BE2C (cell line): Measurements from ENCODE around the gene PODXL2.
"Not testable (repeated sequence)": the region's sequence is repeated elsewhere in the genome, so short reads cannot be mapped to it uniquely, and the experiment has no call there.

Experiments
- DNase-seq: peaks from one replicate; pipeline ENCODE4 v3.0.0-alpha.2; 2020
- H3K27me3 ChIP-seq: fragments of 250-450 bp; sonication (Bioruptor Pico); 2 replicates; pipeline ENCODE4 v1.5.1; 2020; ENCODE audit warnings: mild to moderate bottlenecking
- H3K36me3 ChIP-seq: fragments of 250-450 bp; sonication (Bioruptor Pico); 2 replicates; pipeline ENCODE4 v1.5.1; 2020; ENCODE audit warnings: mild to moderate bottlenecking
- H3K4me1 ChIP-seq: fragments of 250-450 bp; sonication (Bioruptor Pico); 2 replicates; pipeline ENCODE4 v1.5.1; 2020
- H3K4me3 ChIP-seq: 2 replicates; pipeline ENCODE4 v1.5.1; 2011; ENCODE audit warnings: low read depth, low read length
- H3K9me3 ChIP-seq: fragments of 250-450 bp; sonication (Bioruptor Pico); 2 replicates; pipeline ENCODE4 v1.5.1; 2020
- TF ChIP-seq, protein P1 (sequence below): IDR thresholded peaks from 2 replicates; pipeline ENCODE4 v1.5.1; 2012; ENCODE audit warnings: mild to moderate bottlenecking, low read depth, low read length

The PODXL2 gene

DNA sequence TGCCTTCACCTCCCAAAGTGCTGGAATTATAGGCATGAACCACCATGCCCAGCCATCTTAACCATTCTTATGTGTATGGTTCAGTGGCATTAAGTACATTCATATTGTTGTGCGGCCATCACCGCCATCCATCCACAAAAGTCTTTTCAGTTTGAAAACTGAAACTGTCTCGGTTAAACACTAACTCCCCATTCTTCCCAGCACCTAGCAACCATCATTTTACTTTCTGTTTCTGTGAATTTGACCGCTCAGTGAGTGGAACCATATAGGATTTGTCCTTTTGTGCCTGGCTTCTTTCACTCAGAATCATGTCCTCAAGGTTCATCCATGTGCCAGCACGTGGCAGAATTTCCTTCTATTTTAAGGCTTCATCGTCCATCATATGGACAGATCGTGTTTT, 24.9 kb upstream of the PODXL2 start:
- 0 out of 2 replicates have a peak, but pooled peaks cover 3% of the 10 kb centered on the region for H3K4me1 ChIP-seq
- DNase-seq: no peak
- peaks cover 90% of the 10 kb centered on the region for H3K36me3 ChIP-seq
- H3K9me3 ChIP-seq: no peaks in the 10 kb centered on the region
- no peak overlapping the region for H3K4me3 ChIP-seq
- TF ChIP-seq, protein P1, sequence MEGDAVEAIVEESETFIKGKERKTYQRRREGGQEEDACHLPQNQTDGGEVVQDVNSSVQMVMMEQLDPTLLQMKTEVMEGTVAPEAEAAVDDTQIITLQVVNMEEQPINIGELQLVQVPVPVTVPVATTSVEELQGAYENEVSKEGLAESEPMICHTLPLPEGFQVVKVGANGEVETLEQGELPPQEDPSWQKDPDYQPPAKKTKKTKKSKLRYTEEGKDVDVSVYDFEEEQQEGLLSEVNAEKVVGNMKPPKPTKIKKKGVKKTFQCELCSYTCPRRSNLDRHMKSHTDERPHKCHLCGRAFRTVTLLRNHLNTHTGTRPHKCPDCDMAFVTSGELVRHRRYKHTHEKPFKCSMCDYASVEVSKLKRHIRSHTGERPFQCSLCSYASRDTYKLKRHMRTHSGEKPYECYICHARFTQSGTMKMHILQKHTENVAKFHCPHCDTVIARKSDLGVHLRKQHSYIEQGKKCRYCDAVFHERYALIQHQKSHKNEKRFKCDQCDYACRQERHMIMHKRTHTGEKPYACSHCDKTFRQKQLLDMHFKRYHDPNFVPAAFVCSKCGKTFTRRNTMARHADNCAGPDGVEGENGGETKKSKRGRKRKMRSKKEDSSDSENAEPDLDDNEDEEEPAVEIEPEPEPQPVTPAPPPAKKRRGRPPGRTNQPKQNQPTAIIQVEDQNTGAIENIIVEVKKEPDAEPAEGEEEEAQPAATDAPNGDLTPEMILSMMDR: no peak
- H3K27me3 ChIP-seq: no peaks in the 10 kb centered on the region

DNA sequence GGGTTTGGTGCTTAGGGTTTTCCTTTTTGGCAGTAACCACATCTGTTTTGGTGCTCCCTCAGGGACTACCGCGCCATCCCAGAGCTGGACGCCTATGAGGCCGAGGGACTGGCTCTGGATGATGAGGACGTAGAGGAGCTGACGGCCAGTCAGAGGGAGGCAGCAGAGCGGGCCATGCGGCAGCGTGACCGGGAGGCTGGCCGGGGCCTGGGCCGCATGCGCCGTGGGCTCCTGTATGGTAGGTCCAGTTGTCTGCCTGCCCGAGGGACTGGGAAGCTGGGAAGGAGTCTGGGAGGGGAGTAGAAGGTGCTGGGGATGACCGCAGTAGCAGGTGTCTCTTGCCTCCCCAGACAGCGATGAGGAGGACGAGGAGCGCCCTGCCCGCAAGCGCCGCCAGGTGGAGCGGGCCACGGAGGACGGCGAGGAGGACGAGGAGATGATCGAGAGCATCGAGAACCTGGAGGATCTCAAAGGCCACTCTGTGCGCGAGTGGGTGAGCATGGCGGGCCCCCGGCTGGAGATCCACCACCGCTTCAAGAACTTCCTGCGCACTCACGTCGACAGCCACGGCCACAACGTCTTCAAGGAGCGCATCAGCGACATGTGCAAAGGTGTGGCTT, 24.3 kb upstream of the PODXL2 start:
- no peaks in the 10 kb centered on the region for H3K4me1 ChIP-seq
- H3K36me3 ChIP-seq: peaks cover 90% of the 10 kb centered on the region
- H3K27me3 ChIP-seq: no peaks in the 10 kb centered on the region
- TF ChIP-seq, protein P1: no peak
- no peak for DNase-seq
- H3K9me3 ChIP-seq: no peaks in the 10 kb centered on the region
- no peak overlapping the region for H3K4me3 ChIP-seq

DNA sequence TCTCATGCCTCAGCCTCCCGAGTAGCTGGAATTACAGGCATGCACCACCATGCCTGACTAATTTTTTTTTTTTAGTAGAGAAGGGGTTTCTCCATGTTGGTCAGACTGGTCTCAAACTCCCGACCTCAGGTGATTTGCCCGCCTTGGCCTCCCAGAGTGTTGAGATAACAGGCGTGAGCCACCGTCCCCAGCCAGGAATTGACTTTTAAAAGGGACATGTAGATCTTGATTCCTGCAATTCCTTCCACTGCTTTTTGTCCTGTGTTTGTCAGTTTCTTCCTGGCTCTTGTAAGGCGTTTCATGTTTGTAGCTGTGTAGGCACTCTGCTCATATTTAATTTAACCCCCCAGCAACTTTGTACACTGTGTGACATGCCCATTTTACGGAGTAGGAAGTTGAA, 23.4 kb upstream of the PODXL2 start:
- peaks cover 90% of the 10 kb centered on the region for H3K36me3 ChIP-seq
- H3K4me3 ChIP-seq, H3K4me1 ChIP-seq: not testable (repeated sequence)

DNA sequence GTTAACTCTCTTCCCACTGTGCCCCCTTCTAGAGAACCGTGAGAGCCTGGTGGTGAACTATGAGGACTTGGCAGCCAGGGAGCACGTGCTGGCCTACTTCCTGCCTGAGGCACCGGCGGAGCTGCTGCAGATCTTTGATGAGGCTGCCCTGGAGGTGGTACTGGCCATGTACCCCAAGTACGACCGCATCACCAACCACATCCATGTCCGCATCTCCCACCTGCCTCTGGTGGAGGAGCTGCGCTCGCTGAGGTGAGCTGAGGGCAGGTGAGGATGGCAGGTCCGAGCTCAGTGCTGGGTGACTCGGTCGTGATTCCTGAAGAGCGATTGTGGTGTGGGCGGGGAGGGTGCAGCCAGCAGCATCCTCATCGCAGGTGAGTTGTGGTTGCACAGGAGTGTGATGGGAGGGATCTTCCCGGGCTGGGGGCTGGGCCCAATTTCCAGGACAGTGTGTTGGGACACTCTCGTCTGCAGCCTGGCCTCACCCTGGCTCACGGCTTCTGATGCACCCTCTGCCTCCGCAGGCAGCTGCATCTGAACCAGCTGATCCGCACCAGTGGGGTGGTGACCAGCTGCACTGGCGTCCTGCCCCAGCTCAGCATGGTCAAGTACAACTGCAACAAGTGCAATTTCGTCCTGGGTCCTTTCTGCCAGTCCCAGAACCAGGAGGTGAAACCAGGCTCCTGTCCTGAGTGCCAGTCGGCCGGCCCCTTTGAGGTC, 22.7 kb upstream of the PODXL2 start:
- DNase-seq: no peak
- Histone ChIP-seq H3K9me3 (no peaks in the 10 kb centered on the region), H3K4me3 (no peak overlapping the region), H3K36me3 (peaks cover 90% of the 10 kb centered on the region), H3K4me1 (no peaks in the 10 kb centered on the region), H3K27me3 (no peaks in the 10 kb centered on the region)
- TF ChIP-seq, protein P1: no peak

More for the DNA sequence above, 23.4 kb upstream of the PODXL2 start:
- H3K27me3 ChIP-seq, DNase-seq, H3K9me3 ChIP-seq: not testable (repeated sequence)

DNA sequence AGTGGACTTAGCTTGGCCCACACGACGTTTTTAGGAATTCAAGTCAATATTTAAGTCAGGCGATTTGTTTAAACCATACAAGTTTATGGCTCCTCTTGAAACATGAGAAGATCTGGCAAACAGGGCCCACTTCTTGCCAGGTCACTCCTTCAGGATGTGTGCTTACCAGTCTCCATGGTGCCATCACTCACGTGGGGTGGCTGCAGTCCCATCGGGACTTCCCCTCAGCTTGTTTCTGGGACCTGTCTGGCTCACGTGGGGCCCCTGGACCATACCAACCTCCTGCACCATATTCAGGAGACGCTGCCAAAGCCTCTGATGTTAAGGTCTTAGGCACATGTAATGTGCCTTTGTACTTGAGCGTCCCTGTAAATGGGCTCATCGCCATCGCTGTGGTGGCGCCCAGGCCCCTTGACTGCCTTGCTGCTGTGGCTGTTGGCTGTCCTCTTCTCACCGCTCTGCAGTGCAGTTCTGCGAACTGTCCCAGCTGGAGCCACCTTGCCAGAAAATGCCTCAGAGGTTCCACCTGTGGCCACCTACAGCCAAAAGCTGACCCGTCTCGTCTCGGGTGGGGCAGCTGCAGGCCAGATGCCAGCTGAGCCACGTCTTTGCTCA, 21.9 kb upstream of the PODXL2 start:
- peaks cover 91% of the 10 kb centered on the region for H3K36me3 ChIP-seq
- no peaks in the 10 kb centered on the region for H3K9me3 ChIP-seq
- no peaks in the 10 kb centered on the region for H3K4me1 ChIP-seq
- no peak overlapping the region for H3K4me3 ChIP-seq
- DNase-seq: no peak
- H3K27me3 ChIP-seq: no peaks in the 10 kb centered on the region
- TF ChIP-seq, protein P1: no peak

- no peak overlapping the region for H3K4me3 ChIP-seq
- DNase-seq: no peak
- TF ChIP-seq, protein P1: no peak
- peaks cover 93% of the 10 kb centered on the region for H3K36me3 ChIP-seq
- H3K9me3 ChIP-seq: no peaks in the 10 kb centered on the region
- H3K27me3 ChIP-seq: no peaks in the 10 kb centered on the region
- no peaks in the 10 kb centered on the region for H3K4me1 ChIP-seq
These were observed 21.2 kb upstream of the PODXL2 start for GRCh38 chr3:127607675-127608361.
